GM18909 (cell line): Measurements from ENCODE around the gene TRDMT1.

Experiments
- ATAC-seq: cut with Tn5 transposase; IDR thresholded peaks from one replicate; pipeline ENCODE4 v1.9.1; 2021; ENCODE audit warnings: mild to moderate bottlenecking; ENCODE audit not compliant: unreplicated experiment, poor library complexity

TRDMT1 gene

DNA sequence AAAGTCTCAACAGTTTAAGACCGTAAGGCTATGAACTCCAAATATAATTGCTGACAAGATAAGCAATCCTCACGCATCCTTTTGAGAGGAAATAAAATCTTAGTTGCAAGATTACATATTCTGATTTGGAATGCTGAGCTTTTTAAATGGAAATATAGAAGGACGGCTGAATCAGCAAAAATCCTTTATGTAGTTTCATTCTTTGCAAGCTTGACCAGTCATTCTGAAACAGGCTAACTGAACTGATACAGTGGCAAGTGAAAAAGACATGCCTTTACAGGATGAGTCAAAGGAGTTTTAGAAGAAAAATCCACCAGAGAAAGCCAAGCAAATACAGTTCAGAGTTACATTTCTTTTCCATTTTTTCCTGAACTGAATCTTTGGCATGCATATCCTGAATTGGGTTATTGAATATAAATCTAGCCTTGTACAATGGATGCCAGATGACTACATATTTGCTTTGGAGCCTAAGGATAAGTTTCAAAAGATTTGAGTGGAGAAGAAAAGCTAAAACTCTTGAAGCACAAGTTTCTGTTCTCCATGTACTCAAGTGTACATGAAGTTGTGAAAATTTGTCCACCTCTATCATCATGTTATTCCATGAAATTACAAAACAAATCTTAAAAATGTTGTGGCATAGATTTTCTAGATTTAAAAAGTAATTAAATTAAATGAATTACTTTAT lies 30.9 kb upstream of the TRDMT1 start:
- ATAC-seq: no peak

DNA sequence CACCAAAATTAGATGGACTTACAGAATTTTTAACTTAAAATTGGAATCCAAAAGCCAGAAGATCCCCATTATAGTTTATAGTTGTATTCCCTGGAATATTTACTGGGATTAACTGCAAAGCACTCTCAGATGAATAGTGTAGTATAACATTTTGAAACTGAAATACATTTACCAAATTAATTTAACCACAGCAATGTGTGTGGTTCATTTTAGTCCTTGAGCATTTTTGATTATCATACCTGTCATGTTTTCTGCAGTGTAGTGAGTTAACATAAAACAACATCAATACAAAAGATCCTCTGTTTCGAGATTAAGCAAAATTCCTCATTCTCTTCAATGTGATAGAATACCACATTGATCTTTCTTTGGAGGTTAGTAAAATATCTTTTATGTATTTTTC lies 30.3 kb upstream of the TRDMT1 start:
- ATAC-seq: no peak

DNA sequence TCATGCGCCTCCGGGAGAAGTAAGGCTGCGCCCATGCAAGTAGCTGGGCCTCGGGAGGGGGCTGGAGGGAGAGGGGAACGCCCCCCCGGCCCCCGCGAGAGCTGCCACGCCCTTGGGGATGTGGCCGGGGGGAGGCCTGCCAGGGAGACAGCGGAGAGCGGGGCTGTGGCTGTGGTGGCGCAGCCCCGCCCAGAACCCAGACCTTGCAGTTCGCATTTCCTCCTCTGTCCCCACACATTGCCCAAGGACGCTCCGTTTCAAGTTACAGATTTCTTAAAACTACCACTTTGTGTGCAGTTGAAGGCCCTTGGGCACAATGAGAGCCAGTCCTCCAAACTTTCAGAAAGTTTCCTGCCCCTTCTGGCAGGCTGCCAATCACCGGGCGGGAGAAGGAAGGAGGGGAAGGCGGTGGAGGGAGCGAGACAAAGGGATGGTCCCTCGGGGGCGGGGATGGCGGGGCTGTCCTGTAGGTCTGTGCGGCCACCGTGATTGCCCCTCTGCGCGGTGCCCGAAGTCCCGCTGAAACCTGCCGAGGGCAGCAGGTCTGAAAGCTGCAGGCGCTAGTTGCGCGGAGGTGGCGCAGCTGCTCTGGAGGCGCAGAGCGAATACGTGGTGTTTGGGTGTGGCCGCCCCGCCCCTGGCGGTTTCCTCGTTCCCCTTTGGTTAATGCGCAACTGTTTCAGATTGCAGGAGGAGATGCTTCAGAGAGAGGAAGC lies 28.7 kb upstream of the TRDMT1 start:
- peak; percentile 55 for ATAC-seq

DNA sequence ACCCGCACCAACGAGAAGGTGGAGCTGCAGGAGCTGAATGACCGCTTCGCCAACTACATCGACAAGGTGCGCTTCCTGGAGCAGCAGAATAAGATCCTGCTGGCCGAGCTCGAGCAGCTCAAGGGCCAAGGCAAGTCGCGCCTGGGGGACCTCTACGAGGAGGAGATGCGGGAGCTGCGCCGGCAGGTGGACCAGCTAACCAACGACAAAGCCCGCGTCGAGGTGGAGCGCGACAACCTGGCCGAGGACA lies 28.2 kb upstream of the TRDMT1 start:
- no peak for ATAC-seq

DNA sequence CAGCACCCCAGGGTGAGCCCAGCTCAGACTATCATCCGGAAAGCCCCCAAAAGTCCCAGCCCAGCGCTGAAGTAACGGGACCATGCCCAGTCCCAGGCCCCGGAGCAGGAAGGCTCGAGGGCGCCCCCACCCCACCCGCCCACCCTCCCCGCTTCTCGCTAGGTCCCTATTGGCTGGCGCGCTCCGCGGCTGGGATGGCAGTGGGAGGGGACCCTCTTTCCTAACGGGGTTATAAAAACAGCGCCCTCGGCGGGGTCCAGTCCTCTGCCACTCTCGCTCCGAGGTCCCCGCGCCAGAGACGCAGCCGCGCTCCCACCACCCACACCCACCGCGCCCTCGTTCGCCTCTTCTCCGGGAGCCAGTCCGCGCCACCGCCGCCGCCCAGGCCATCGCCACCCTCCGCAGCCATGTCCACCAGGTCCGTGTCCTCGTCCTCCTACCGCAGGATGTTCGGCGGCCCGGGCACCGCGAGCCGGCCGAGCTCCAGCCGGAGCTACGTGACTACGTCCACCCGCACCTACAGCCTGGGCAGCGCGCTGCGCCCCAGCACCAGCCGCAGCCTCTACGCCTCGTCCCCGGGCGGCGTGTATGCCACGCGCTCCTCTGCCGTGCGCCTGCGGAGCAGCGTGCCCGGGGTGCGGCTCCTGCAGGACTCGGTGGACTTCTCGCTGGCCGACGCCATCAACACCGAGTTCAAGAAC lies 27.7 kb upstream of the TRDMT1 start:
- peak; percentile 28 for ATAC-seq

DNA sequence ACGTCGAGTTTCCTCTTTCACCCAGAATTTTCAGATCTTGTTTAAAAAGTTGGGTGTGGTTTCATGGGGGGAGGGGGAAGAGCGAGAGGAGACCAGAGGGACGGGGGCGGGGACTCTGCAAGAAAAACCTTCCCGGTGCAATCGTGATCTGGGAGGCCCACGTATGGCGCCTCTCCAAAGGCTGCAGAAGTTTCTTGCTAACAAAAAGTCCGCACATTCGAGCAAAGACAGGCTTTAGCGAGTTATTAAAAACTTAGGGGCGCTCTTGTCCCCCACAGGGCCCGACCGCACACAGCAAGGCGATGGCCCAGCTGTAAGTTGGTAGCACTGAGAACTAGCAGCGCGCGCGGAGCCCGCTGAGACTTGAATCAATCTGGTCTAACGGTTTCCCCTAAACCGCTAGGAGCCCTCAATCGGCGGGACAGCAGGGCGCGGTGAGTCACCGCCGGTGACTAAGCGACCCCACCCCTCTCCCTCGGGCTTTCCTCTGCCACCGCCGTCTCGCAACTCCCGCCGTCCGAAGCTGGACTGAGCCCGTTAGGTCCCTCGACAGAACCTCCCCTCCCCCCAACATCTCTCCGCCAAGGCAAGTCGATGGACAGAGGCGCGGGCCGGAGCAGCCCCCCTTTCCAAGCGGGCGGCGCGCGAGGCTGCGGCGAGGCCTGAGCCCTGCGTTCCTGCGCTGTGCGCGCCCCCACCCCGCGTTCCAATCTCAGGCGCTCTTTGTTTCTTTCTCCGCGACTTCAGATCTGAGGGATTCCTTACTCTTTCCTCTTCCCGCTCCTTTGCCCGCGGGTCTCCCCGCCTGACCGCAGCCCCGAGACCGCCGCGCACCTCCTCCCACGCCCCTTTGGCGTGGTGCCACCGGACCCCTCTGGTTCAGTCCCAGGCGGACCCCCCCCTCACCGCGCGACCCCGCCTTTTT lies 26.9 kb upstream of the TRDMT1 start, which contains the start of gene VIM:
Gene VIM (plus strand): TSS at position 151 of the 925 bp plus-strand sequence. CDS start 1,182 bp downstream, outside the sequence.
- ATAC-seq: peak; percentile 47

DNA sequence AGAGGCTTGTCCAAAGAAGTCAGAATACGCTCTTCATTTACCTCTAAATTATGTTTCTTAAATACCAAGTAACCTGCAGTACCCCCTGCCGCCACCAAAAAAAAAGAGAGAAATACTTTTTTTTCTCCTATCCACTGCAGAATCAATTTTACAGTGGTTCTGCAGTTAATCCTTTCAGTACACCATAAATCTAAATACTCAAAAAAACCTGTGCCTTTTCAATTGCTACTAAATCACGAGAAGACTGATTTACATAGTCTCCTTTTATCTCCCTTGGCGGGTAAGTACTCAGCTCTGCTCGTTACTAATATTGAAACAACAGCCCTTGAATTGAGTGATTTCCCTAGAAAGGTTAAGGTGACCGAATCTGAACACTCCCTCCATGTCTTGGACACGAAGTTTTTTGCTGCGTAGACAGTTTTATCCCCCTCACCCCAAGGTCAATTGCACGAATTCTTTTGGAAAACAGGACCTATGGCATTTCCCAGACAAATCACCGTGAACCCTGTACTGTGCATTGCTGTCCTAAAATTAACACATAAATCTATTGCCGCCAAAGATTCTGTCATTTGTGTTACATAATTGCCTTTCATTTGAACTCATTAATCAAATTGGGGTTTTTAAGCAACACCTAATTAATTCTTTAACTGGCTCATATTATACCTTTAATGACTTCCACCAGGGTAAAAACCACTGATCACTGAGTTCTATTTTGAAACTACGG lies 26.1 kb upstream of the TRDMT1 start:
- peak; percentile 22 for ATAC-seq

DNA sequence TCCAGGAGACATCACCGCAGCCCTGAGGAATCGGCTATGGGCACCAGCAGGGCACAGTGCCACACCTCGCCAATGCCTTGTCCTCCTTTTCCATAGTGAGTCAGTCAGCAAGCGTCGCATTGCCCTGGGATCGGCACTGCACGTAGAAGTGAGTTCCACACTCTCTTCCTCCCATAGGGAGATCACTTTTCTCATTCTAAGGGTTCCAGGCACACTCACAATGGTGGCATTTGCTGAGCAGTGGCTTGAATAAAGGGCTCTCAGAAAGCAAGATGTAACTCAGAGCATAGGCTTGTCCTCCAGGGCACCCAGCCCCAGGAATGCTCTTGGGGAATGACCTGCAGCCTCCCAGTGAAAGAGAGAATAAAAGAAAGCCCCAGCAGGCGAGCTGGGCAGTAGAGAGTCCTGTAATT lies 25.4 kb upstream of the TRDMT1 start:
- ATAC-seq: no peak

DNA sequence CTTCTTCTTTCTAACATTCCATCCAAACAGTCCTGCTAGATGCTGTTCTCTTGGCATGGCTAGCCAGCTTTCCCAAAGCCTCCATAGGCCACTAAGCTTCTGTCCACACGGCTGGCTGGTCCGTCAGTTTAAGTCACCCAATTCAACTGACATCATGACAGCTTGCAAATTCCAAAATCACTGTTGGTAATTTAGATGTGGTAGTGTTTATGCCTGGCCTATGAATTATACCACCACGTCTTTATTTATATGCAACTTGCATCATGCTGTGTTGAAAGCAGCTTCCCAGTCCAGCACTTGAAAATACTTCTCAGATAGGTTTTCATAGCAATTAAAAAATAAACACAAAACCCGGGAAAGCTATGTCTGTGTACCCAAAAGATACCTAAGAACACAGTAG lies 24.3 kb upstream of the TRDMT1 start:
- ATAC-seq: no peak

DNA sequence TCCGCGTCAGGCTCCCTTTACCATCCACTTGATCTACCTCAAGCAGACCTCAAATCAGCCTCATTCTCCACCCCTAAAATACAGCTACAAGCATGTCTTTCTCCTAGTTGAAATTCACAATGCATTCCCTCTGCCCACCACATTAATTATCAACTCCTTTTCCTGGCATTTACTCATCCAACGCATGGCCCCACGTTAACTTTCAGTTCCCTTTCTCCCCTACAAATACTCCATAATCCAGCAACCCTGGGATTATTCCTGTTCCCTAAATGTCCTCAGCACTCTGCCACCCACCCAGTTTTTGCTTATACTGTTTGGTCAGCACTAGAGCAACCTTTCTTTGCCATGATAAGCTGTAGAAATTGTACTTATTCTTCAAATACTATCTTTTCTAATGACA lies 20.9 kb upstream of the TRDMT1 start:
- no peak for ATAC-seq

DNA sequence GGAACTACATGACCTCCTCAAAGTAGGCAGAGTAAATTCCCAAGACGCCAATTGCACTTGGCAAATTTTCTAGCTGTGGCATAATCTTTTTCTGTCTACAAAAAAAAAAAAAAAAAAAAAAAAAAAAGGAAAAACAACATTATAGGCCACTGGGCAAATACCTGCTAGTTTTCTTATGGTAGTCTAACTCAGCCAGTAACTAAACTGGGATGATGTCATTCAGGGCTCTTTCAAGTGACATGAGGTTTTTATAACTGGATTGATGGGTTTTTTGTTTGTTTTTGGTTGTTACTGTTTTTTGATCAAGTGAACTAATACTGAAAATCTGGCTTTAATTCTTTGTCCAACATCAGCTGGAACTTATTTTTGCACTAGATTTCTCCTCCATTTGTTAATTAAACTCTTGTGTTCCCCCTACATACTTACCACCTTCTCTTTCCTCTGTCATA lies 19.2 kb upstream of the TRDMT1 start:
- ATAC-seq: no peak

DNA sequence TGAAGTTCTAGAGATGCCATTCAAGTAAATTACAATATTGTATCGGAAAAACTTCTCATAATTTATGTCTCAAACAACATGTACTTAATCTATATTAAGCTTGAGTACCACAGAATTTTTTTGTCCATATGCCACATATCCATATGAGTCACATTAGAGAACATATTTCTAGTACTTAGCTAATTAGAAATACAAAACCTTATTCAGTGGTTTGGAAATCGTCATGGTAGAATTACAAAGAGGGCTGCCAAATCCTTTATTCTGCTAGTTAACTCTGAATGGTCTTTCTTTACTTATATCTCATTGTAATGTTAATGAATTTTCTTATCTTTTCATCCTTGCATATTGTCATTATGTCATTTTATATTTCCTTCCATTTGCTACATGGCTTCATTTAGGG lies 17.6 kb upstream of the TRDMT1 start:
- ATAC-seq: no peak

DNA sequence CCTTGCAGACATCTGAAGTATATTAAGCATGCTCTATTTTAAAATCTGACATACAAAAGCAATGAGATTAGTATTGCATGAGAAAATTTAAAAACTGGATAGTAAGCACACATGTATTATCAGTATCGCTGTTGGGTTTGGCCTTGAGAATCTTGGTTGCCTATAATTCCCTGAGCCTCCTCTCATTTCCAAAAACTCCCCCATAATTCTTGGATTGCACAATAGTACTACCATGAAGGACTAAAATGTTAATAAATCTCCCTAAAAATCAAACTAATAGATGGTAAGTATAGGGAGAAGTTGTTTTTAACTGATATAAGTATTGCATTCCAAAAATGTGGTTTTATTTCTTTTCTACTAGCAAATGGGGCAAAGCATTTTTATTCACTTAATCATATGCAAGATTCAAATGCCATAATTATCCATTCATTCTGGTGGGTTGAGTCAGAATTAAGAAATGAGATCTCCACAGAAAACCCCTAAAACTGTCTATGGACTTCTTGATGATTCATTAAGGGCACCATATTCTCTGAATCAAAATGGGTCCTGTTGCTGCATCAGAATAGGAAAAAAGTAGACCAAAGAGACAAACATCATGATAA lies 16.3 kb upstream of the TRDMT1 start:
- no peak for ATAC-seq

DNA sequence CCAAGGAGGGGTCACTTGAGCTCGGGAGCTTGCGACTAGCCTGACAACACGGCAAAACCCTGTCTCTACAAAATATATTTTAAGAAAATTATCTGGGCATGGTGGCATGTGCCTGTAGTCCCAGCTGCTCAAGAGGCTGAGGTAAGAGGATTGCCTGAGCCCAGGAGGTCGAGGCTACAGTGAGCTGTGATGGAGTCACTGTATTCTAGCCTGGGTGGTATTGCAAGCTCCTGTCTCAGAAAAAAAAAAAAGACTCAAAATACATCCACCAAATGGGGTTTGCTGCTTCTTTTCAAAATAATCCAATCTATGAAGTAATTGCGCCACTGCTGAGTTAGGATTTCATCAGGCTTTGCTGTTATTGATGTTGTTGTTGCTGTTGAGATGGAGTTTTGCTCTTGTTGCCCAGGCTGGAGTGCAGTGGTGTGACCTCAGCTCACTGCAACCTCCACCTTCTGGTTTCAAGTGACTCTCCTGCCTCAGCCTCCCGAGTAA lies 15.5 kb upstream of the TRDMT1 start:
- ATAC-seq: no peak

DNA sequence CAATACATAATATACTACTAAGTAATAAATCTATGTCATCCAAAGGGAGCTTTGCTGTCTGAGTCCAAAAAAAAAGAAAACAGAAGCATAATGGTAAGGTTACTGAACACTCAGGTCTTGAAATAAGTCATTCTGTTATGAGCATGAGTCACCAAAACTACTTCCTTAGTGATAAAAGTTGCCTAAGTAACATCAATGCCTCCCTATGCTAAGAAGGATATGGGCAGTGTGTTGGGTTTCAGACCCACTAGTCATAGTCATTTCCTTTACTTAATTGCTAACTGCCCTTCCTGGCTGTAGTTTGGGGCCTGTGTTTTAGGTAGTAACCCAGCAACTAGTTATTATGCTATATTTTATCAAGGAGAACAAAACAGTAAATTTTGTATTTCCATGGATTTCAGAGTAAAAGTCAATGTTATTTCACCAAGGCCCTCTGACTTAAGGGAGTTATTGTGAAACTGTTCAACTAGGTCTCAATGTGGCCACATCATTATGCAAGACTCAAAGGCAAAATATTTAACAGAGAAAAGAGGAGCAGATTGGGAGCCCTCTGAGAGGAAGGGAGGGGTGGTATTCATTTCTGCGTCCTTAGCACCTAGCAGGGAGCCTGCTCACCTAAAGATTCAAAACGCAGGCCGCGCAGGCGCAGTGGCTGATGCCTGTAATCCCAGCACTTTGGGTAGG lies 14.9 kb upstream of the TRDMT1 start:
- peak; percentile 100 for ATAC-seq

DNA sequence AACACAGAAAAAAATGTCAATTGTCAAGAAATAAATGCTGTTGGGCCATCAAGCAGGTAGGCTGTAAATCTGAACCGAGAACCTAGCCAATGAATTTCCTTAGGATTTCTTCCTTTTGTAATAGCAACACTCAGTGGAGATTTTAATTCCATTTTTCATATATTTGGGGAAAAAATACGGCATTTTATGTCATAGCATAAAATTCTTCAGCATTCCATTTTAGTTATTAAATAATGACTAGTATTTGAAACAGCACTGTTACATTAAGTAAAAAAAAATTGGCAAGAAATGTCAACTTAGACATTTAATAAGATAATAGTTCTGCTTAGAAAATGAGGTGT lies 14.3 kb upstream of the TRDMT1 start:
- no peak for ATAC-seq

DNA sequence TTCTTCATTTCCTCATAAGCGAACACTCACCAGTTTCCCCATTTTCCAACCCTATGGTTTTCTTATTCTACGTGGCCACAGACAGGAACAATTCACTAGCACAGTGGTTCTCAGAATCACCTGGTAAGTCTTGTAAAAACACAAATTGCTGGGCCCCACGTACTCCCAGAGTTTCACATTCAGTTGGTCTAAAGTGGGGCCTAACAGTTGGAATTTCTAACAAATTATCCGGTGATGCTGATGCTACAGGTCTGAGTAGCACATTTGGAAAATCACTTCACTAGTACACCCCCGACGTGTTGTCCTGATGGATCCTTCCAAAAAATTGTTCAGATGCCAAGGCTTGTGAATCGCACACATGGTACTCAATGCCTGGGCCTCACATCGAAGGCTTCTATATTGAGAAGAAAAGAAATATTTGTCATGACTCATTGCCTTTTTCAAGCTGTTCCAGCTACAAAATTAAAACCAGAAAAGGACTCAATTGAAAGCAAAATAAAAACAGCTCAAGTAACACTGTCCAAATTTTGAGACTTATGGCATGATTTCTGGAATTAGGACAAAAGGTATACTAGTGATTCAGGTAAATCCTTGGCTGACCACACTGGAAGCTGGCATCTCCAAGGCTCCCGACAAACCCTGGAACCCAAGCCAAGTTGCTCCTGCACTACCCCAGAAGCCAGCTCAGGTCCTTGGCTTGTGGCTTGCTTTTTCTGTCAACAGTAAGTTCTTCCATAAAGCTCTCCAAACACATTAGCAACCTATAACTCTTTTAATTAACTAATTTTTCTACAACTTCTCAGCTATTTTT lies 13.7 kb upstream of the TRDMT1 start:
- ATAC-seq: no peak

DNA sequence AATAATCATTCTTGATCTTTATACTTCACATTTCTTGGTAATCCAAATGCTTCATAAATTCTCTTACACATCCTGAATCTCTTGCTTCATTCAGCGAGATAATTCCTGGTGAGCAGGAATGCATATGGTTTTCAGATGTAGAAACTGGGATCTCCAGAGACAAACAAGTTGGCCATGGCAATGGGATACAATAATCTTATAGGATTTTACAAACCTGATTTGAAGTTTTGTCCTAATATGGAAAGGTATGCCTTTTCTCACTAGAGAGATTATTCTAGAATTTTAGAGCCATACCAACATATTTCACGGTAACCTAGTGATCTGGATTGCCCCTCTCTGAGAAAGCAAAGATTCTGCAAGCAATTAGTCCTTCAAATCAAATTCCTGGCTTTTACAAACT lies 13.1 kb upstream of the TRDMT1 start:
- no peak for ATAC-seq
